Skeletal muscle satellite cell (primary cell): Measurements from ENCODE around the gene FARP1.

ENCODE experiments used
- H3K27me3 ChIP-seq: 2 replicates; pipeline ENCODE4 v1.7.0; 2013; ENCODE audit warnings: low read length; ENCODE audit not compliant: control insufficient read depth, insufficient read depth
- H3K36me3 ChIP-seq: 2 replicates; pipeline ENCODE4 v1.7.0; 2013; ENCODE audit warnings: mild to moderate bottlenecking, control low read depth, low read length; ENCODE audit not compliant: insufficient read depth
- H3K4me1 ChIP-seq: 2 replicates; pipeline ENCODE4 v1.7.0; 2013; ENCODE audit warnings: low read length; ENCODE audit not compliant: control insufficient read depth, insufficient read depth
- H3K4me2 ChIP-seq: 2 replicates; pipeline ENCODE4 v1.7.0; 2013; ENCODE audit warnings: mild to moderate bottlenecking, low read length
- H3K4me3 ChIP-seq: 2 replicates; pipeline ENCODE4 v1.7.0; 2013; ENCODE audit warnings: low read length
- H3K9ac ChIP-seq: 2 replicates; pipeline ENCODE4 v1.7.0; 2013; ENCODE audit warnings: mild to moderate bottlenecking, low read depth, low read length, moderate library complexity
- H3K9me3 ChIP-seq: replicated peaks from 2 replicates; pipeline ENCODE4 v1.7.0; 2013; ENCODE audit warnings: mild to moderate bottlenecking, control low read depth, low read length

Gene FARP1

DNA sequence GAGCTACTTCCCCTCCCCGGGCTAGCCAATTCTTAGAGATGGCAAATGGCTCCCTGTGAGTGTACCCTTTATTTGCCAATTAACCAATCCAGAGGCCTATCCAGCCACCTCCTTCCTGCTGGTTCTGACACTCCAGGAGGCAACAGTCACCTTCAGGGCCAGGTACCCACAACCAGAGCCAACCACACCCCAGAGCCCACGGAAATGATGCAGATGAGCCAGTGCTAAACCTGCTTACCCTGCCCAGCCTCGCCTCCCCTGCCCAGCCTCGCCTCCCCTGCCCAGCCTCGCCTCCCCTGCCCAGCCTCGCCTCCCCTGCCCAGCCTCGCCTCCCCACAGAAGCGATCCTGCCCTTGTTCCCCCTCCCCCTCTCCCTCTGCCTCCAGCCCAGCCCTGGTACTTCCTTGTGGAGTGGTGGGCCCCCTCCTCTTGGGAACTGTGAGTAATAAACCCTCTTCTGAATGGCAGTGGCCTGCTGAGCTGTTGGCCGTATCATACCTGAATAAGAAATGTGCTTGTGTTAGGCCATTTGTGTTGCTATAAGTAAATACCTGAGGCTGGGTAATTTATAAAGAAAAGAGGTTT is 207.9 kb downstream of the FARP1 start:
- Histone ChIP-seq H3K4me3 (no peak overlapping the region), H3K9me3 (no peaks in the 10 kb centered on the region), H3K27me3 (no peaks in the 10 kb centered on the region), H3K4me2 (no peak overlapping the region), H3K9ac (no peak overlapping the region), H3K4me1 (no peaks in the 10 kb centered on the region), H3K36me3 (peaks cover 1% of the 10 kb centered on the region)

- Histone ChIP-seq H3K4me3 (no peak overlapping the region), H3K27me3 (no peaks in the 10 kb centered on the region), H3K4me1 (no peaks in the 10 kb centered on the region), H3K9me3 (no peaks in the 10 kb centered on the region), H3K36me3 (no peaks in the 10 kb centered on the region), H3K4me2 (no peak overlapping the region), H3K9ac (no peak overlapping the region)
Observed at GRCh38 chr13:98351636-98352035, 208.7 kb downstream of the FARP1 start.

DNA sequence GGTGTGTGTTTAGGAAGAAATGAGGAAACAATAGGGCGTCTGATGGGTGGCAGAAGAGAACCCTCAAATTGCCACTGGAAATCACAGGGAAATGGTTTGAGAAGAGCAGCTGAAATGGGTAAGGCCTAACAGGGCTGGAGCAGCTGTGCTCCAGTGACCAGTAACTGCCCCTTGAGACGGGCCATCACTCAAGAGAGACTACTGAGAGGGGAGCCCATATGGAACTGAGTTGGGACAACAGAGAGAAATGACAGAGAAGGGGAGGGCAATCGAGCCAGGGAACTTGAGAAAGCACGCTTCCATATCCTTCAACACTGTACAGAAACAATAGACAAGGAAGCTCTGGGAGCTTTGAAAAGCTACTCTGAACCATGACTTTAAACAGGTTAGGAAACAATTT is 209.3 kb downstream of the FARP1 start:
- H3K9me3 ChIP-seq = no peaks in the 10 kb centered on the region
- no peak overlapping the region for H3K9ac ChIP-seq
- H3K27me3 ChIP-seq = no peaks in the 10 kb centered on the region
- no peak overlapping the region for H3K4me2 ChIP-seq
- no peak overlapping the region for H3K4me3 ChIP-seq
- H3K36me3 ChIP-seq = no peaks in the 10 kb centered on the region
- H3K4me1 ChIP-seq = no peaks in the 10 kb centered on the region

DNA sequence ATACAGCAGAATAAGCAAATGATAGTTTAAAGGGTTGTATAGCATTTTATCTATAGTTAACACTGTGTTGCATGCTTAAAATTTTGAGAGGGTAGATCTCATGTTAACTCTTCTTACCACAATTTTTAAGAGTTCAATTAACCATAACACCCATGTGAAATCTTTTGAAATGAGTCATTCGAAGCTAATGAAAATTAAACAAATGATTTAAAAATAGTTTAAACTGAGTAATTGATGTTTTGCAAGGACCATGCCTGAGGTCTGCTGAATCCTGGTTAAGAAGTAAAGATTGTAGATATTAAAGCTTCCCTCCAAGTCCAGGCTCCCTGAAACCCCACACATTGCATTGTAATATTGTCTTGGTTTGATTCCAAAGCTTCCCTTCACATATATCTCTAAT is 210.9 kb downstream of the FARP1 start:
- Histone ChIP-seq H3K9me3 (no peaks in the 10 kb centered on the region), H3K4me1 (no peaks in the 10 kb centered on the region), H3K9ac (no peak overlapping the region), H3K27me3 (no peaks in the 10 kb centered on the region), H3K36me3 (no peaks in the 10 kb centered on the region), H3K4me2 (no peak overlapping the region), H3K4me3 (no peak overlapping the region)

DNA sequence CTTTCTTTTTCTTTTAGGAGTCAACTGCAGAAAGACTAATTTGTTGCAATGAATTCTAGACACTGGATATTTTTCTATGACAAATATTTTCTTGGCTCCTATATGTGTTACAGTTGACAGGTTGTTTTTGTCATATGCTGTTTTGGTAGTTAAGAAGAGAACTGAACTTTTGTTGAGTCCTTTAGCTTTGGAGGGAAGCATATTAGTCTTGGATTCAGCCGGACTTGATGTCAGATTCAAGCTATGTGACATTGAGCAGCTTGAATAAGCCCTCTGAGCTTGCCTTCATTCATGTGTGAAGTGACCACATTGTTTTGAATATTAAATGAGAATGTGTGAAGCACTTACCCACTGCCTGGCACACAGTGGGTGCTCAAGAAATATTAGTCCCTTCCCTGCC is 216.0 kb downstream of the FARP1 start:
- Histone ChIP-seq H3K27me3 (no peaks in the 10 kb centered on the region), H3K4me3 (no peak overlapping the region), H3K9me3 (no peaks in the 10 kb centered on the region), H3K4me2 (no peak overlapping the region), H3K9ac (no peak overlapping the region), H3K36me3 (no peaks in the 10 kb centered on the region), H3K4me1 (no peaks in the 10 kb centered on the region)

DNA sequence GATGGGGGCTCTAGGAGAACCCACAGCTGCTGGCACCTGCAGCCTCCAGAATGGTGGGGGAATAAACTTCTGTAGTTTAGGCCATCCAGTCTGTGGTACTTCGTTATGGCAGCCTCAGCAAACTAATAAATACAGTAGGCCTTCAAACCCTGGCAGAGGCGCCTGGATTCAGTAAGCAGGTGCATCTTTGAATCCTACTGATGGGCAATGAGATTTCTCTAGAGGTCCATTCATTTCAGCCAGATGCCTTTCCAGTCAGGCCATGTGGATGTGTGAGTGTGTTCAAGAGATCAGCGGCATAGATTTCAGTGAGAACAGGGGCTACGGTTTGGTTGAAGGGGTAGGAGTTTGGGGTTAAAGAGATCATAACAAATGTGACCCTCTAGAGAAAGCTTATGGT is 217.7 kb downstream of the FARP1 start:
- H3K9ac ChIP-seq = no peak overlapping the region
- H3K4me1 ChIP-seq = no peaks in the 10 kb centered on the region
- no peaks in the 10 kb centered on the region for H3K27me3 ChIP-seq
- no peak overlapping the region for H3K4me3 ChIP-seq
- H3K4me2 ChIP-seq = no peak overlapping the region
- H3K36me3 ChIP-seq = no peaks in the 10 kb centered on the region
- no peaks in the 10 kb centered on the region for H3K9me3 ChIP-seq

DNA sequence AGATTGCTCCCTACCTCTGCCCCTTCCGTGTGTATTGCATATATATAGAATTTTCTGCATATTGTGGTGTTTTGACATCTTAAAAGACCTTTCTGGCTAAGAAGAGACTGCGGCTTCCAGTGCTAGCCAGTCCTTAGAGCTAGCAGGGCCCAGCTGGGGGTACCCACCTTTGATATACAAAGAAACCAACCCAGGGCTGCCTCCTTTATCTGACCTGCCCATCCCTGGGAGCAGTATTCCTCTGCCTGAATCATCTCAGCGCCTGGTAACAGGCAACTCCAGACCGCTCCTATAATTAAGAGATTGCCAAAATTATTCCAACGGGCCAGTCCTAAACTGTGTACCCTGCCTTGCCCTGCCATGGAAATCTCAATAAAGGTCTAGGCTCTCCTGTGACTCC is 220.4 kb downstream of the FARP1 start:
- Histone ChIP-seq H3K9ac (no peak overlapping the region), H3K4me2 (no peak overlapping the region), H3K4me1 (no peaks in the 10 kb centered on the region), H3K27me3 (no peaks in the 10 kb centered on the region), H3K9me3 (no peaks in the 10 kb centered on the region), H3K36me3 (no peaks in the 10 kb centered on the region), H3K4me3 (no peak overlapping the region)

GRCh38 chr13:98364179-98364578 is 221.3 kb downstream of the FARP1 start:
- Histone ChIP-seq H3K9me3 (no peaks in the 10 kb centered on the region), H3K36me3 (no peaks in the 10 kb centered on the region), H3K4me2 (no peak overlapping the region), H3K4me1 (no peaks in the 10 kb centered on the region), H3K27me3 (no peaks in the 10 kb centered on the region), H3K9ac (no peak overlapping the region), H3K4me3 (no peak overlapping the region)

DNA sequence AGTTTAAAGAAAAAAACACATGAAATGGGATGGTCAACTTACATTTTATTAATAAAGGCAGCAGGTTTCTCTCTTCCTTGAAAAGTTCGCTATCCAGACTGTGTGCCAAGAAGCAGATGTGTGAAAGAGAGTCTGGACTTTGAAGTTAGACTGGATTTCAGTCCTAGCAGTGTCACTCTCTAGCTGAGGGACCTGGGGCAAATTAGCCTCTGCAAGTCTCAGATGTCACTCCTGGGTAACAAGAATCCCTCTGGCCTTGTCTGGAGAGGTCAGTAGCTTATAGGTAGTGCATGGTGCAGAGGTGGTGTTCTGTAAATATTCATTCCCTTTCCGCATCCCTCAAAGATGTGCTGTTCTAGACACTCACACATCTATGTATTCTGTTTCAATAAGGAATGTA is 221.8 kb downstream of the FARP1 start:
- Histone ChIP-seq H3K27me3 (no peaks in the 10 kb centered on the region), H3K9ac (no peak overlapping the region), H3K9me3 (no peaks in the 10 kb centered on the region), H3K4me1 (no peaks in the 10 kb centered on the region), H3K36me3 (peaks cover 1% of the 10 kb centered on the region), H3K4me2 (no peak overlapping the region), H3K4me3 (no peak overlapping the region)

DNA sequence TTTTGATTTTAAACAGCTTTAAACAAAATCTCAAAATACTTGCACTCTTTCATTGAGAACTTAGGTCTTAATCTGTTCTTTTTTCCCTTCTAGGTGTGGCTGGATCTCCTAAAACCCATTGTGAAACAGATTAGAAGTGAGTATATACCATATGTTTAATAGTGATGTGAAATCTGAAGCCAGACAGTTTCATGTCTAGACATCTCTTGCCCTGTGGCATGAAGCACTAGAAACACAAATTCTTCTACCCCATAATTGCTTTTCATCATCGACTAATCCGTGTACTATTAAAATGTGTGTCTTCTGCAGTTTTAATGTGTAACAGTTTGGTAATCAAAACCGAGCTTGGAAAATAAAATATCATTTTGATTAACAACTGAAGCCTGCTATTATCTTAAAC is 222.4 kb downstream of the FARP1 start:
- peaks cover 2% of the 10 kb centered on the region for H3K36me3 ChIP-seq
- no peaks in the 10 kb centered on the region for H3K27me3 ChIP-seq
- no peak overlapping the region for H3K9ac ChIP-seq
- H3K4me2 ChIP-seq = no peak overlapping the region
- H3K4me3 ChIP-seq = no peak overlapping the region
- H3K9me3 ChIP-seq = no peaks in the 10 kb centered on the region
- peaks cover under 1% of the 10 kb centered on the region for H3K4me1 ChIP-seq

DNA sequence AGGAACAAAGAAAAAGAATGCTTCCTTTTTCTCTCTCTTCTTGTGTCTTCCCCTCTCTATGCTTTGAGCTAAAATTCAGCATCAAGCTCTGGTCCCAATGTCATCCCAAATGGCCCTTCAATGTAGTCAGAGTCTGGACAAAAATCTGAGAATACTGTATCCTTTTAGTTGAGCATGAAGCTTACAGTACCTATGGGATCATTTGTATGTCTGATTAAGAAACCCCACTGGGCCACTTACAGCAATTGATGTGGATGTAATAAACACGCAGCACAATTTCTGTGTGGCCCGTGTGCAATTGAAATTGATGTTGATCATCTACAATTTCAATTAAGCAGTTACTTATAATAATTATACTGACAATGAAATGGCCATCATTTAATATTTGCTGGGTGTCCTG is 223.1 kb downstream of the FARP1 start:
- no peak overlapping the region for H3K4me3 ChIP-seq
- no peaks in the 10 kb centered on the region for H3K27me3 ChIP-seq
- H3K4me1 ChIP-seq = peaks cover 7% of the 10 kb centered on the region
- H3K4me2 ChIP-seq = no peak overlapping the region
- peaks cover 2% of the 10 kb centered on the region for H3K36me3 ChIP-seq
- no peaks in the 10 kb centered on the region for H3K9me3 ChIP-seq
- H3K9ac ChIP-seq = no peak overlapping the region

DNA sequence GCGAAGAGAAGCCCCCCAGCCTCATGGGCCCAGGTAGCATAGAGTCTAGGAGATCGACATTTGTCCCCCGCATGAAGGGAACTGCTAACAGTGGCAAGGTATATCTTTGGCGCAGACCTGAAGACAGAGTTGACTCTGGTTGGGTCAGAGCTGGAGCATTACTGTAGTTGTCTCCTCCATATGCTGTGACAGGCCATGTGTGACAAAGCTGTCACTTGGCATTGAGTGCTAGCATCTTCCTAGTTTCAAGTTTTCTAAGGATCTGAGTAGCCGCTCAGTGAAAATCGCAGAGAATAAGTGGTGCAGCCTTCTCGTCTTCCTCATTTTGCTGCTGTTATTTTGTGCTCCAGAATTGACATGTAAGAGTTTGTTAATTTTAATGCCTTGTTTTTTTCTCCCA is 223.5 kb downstream of the FARP1 start:
- no peaks in the 10 kb centered on the region for H3K27me3 ChIP-seq
- H3K4me2 ChIP-seq = no peak overlapping the region
- peaks cover 2% of the 10 kb centered on the region for H3K36me3 ChIP-seq
- no peaks in the 10 kb centered on the region for H3K9me3 ChIP-seq
- H3K4me1 ChIP-seq = peaks cover 12% of the 10 kb centered on the region
- H3K4me3 ChIP-seq = no peak overlapping the region
- no peak overlapping the region for H3K9ac ChIP-seq
